Epithelial cell of alveolus of lung (primary cell): ENCODE measurements around the gene SOST. TPM values are rescaled to one million over a fixed set of nuclear protein-coding genes. Genes with fewer than 3 reads are reported as not detected.

Source experiments
- total RNA-seq: library from RNA; depleted of rRNA; stranded (reverse); fragments of >200 nt; gene quantifications from 2 replicates; pipeline ENCODE4 v1.2.1, GENCODE V29; 2015

SOST gene
- not detected in 2 replicates for total RNA-seq

GRCh38 chr17:43758497-43759174, at the start of gene SOST:
Gene SOST (minus strand): TSS chr17:43758791. CDS start chr17:43758741, 50 bp downstream.

GRCh38 chr17:43780135-43780534, 21.5 kb upstream of the SOST start, which contains the start of gene CFAP97D1:
Gene CFAP97D1 (plus strand): TSS chr17:43780435. CDS start chr17:43780463, 28 bp downstream.

GRCh38 chr17:43778337-43779144, 19.9 kb upstream of the SOST start, which contains the start of gene DUSP3:
Gene DUSP3 (minus strand): TSS chr17:43778977. CDS start chr17:43778924, 53 bp downstream.

Other genes starting within 250 kb of the SOST start
- gene ETV4, start 212.5 kb downstream of the SOST start, total RNA-seq, result 10.8 and 42.8 TPM in 2 replicates
- 0.13 TPM in 1 of 2 replicates, not detected in the other for gene MEOX1, start 96.9 kb downstream of the SOST start, total RNA-seq
- gene DUSP3, start 20.2 kb upstream of the SOST start, total RNA-seq, result 17.8 and 33.5 TPM in 2 replicates
- gene CFAP97D1, start 21.6 kb upstream of the SOST start, total RNA-seq, result not detected in 2 replicates
- 4.1 and 4.8 TPM in 2 replicates for gene MPP3, start 74.4 kb upstream of the SOST start, total RNA-seq
- gene CD300LG, start 88.4 kb upstream of the SOST start, total RNA-seq, result not detected in 2 replicates
- 3.9 and 5.7 TPM in 2 replicates for gene MPP2, start 148.7 kb upstream of the SOST start, total RNA-seq
- gene PPY, start 183.7 kb upstream of the SOST start, total RNA-seq, result not detected in 2 replicates
- 0.13 TPM in 1 of 2 replicates, not detected in the other for gene PYY, start 195.1 kb upstream of the SOST start, total RNA-seq
- 7.5 and 13.6 TPM in 2 replicates for gene NAGS, start 245.8 kb upstream of the SOST start, total RNA-seq